ENCODE results near the gene SFXN2. TPM values are rescaled to one million over a fixed set of nuclear protein-coding genes. Genes with fewer than 3 reads are reported as not detected.
"Not testable (repeated sequence)": the region's sequence is repeated elsewhere in the genome, so short reads cannot be mapped to it uniquely, and the experiment has no call there.

SFXN2 gene
- total RNA-seq, 1 donor from 2014 or later: 39.5 TPM

- no peak overlapping the region for H3K4me3 Mint-ChIP-seq
- no peak overlapping the region for H3K27ac Mint-ChIP-seq
- no peaks in the 10 kb centered on the region for H3K4me1 Mint-ChIP-seq (ENCODE audit: low read depth)
- no peaks in the 10 kb centered on the region for H3K9me3 Mint-ChIP-seq
- H3K27me3 Mint-ChIP-seq (ENCODE audit: insufficient read depth): no peaks in the 10 kb centered on the region
- H3K36me3 Mint-ChIP-seq (ENCODE audit: low read depth): peaks cover 8% of the 10 kb centered on the region
- DNase-seq (ENCODE audit: low spot score): no peak
- intact Hi-C loops (cut with micrococcal nuclease): no loop called here
Observed at GRCh38 chr10:102735065-102735562, 20.7 kb downstream of the SFXN2 start.

- H3K9me3 Mint-ChIP-seq: peaks cover 6% of the 10 kb centered on the region
Observed at GRCh38 chr10:102738692-102739121, 24.3 kb downstream of the SFXN2 start.

GRCh38 chr10:102740229-102740628 is 25.8 kb downstream of the SFXN2 start:
- H3K36me3 Mint-ChIP-seq (ENCODE audit: low read depth): peaks cover 6% of the 10 kb centered on the region
- no peak overlapping the region for H3K27ac Mint-ChIP-seq
- H3K4me3 Mint-ChIP-seq: no peak overlapping the region
- intact Hi-C loops (cut with micrococcal nuclease): loop anchor here (5.0 to 10.0 kb wide), 2 partner anchors 1385 to 1388 kb away; partner anchors contain the start of genes BTRC and SFR1
- peaks cover 6% of the 10 kb centered on the region for H3K9me3 Mint-ChIP-seq
- peaks cover 1% of the 10 kb centered on the region for H3K27me3 Mint-ChIP-seq (ENCODE audit: insufficient read depth)
- H3K4me1 Mint-ChIP-seq (ENCODE audit: low read depth): peaks cover 19% of the 10 kb centered on the region
- DNase-seq (ENCODE audit: low spot score): no peak

More at GRCh38 chr10:102738692-102739121, 24.3 kb downstream of the SFXN2 start:
- Mint-ChIP-seq H3K36me3 (ENCODE audit: low read depth) (peaks cover 8% of the 10 kb centered on the region), H3K27me3 (ENCODE audit: insufficient read depth) (peaks cover 1% of the 10 kb centered on the region), H3K4me3 (no peak overlapping the region), H3K4me1 (ENCODE audit: low read depth) (peaks cover 8% of the 10 kb centered on the region), H3K27ac (no peak overlapping the region)
- intact Hi-C loops (cut with micrococcal nuclease): no loop called here
- no peak for DNase-seq (ENCODE audit: low spot score)

GRCh38 chr10:102741726-102742237 is 27.3 kb downstream of the SFXN2 start:
- intact Hi-C loops (cut with micrococcal nuclease): loop anchor here (2.0 to 10.0 kb wide), 5 partner anchors 33 to 1389 kb away; partner anchors contain the start of genes BTRC and SFR1
- H3K36me3 Mint-ChIP-seq (ENCODE audit: low read depth): peaks cover 6% of the 10 kb centered on the region

GRCh38 chr10:102742313-102742712 is 27.9 kb downstream of the SFXN2 start:
- H3K27me3 Mint-ChIP-seq (ENCODE audit: insufficient read depth): not testable (repeated sequence)
- intact Hi-C loops (cut with micrococcal nuclease): loop anchor here (2.0 to 10.0 kb wide), 5 partner anchors 32 to 1390 kb away; partner anchors contain the start of genes BTRC and SFR1

More at GRCh38 chr10:102741726-102742237, 27.3 kb downstream of the SFXN2 start:
- Mint-ChIP-seq H3K4me3 (peak overlapping the region; percentile 9), H3K27me3 (ENCODE audit: insufficient read depth) (peaks cover 1% of the 10 kb centered on the region), H3K9me3 (peaks cover 6% of the 10 kb centered on the region), H3K27ac (no peak overlapping the region), H3K4me1 (ENCODE audit: low read depth) (peaks cover 35% of the 10 kb centered on the region)
- no peak for DNase-seq (ENCODE audit: low spot score)

GRCh38 chr10:102743078-102743587 is 28.7 kb downstream of the SFXN2 start:
- intact Hi-C loops (cut with micrococcal nuclease): loop anchor here (1.0 to 10.0 kb wide), 11 partner anchors 29 to 1391 kb away; partner anchors contain the start of genes ACTR1A, ARL3, ATP5MK and BORCS7
- Mint-ChIP-seq H3K4me1 (ENCODE audit: low read depth) (peaks cover 39% of the 10 kb centered on the region), H3K27me3 (ENCODE audit: insufficient read depth) (peaks cover 1% of the 10 kb centered on the region), H3K27ac (peak overlapping the region; percentile 93), H3K36me3 (ENCODE audit: low read depth) (peaks cover 6% of the 10 kb centered on the region), H3K9me3 (peaks cover 6% of the 10 kb centered on the region), H3K4me3 (peak overlapping the region; percentile 92)
- no peak for DNase-seq (ENCODE audit: low spot score)

More at GRCh38 chr10:102742313-102742712, 27.9 kb downstream of the SFXN2 start:
- peak overlapping the region; percentile 61 for H3K27ac Mint-ChIP-seq
- H3K4me3 Mint-ChIP-seq: peak overlapping the region; percentile 8
- not testable (repeated sequence) for H3K36me3 Mint-ChIP-seq (ENCODE audit: low read depth); H3K9me3 Mint-ChIP-seq; DNase-seq (ENCODE audit: low spot score)
- H3K4me1 Mint-ChIP-seq (ENCODE audit: low read depth): peaks cover 38% of the 10 kb centered on the region

- intact Hi-C loops (cut with micrococcal nuclease): loop anchor here (1.0 to 10.0 kb wide), 11 partner anchors 29 to 1391 kb away; partner anchors contain the start of genes ACTR1A, ARL3, ATP5MK and BORCS7
- Mint-ChIP-seq H3K4me3 (peak within 1 kb of the TSS; percentile 92), H3K4me1 (ENCODE audit: low read depth) (peaks cover 46% of the 10 kb centered on the region), H3K9me3 (peaks cover 6% of the 10 kb centered on the region), H3K27ac (peak within 1 kb of the TSS; percentile 93), H3K36me3 (ENCODE audit: low read depth) (peaks cover 8% of the 10 kb centered on the region), H3K27me3 (ENCODE audit: insufficient read depth) (peaks cover 1% of the 10 kb centered on the region)
- DNase-seq (ENCODE audit: low spot score): peak; percentile 94
Observed at GRCh38 chr10:102743588-102744373, 29.3 kb downstream of the SFXN2 start, which contains the start of gene WBP1L. Gene WBP1L, plus strand, starts transcription at chr10:102743948. Its CDS starts 106 bp downstream, at chr10:102744054.

GRCh38 chr10:102744374-102745051 is 30.1 kb downstream of the SFXN2 start:
- peak overlapping the region; percentile 93 for H3K27ac Mint-ChIP-seq
- peaks cover 6% of the 10 kb centered on the region for H3K9me3 Mint-ChIP-seq
- H3K27me3 Mint-ChIP-seq (ENCODE audit: insufficient read depth): peaks cover 1% of the 10 kb centered on the region
- DNase-seq (ENCODE audit: low spot score): no peak
- peaks cover 47% of the 10 kb centered on the region for H3K4me1 Mint-ChIP-seq (ENCODE audit: low read depth)
- intact Hi-C loops (cut with micrococcal nuclease): loop anchor here (5.0 to 10.0 kb wide), 2 partner anchors 1380 to 1392 kb away; partner anchors contain the start of genes BTRC and SFR1
- peak overlapping the region; percentile 92 for H3K4me3 Mint-ChIP-seq
- peaks cover 8% of the 10 kb centered on the region for H3K36me3 Mint-ChIP-seq (ENCODE audit: low read depth)

- Mint-ChIP-seq H3K9me3 (peaks cover 6% of the 10 kb centered on the region), H3K27ac (no peak overlapping the region)
- DNase-seq (ENCODE audit: low spot score): no peak
Observed at GRCh38 chr10:102745157-102745556, 30.7 kb downstream of the SFXN2 start.

GRCh38 chr10:102752266-102752930 is 38.0 kb downstream of the SFXN2 start:
- Mint-ChIP-seq H3K27ac (no peak overlapping the region), H3K9me3 (no peaks in the 10 kb centered on the region), H3K4me1 (ENCODE audit: low read depth) (peaks cover 29% of the 10 kb centered on the region), H3K27me3 (ENCODE audit: insufficient read depth) (no peaks in the 10 kb centered on the region), H3K36me3 (ENCODE audit: low read depth) (peaks cover 8% of the 10 kb centered on the region), H3K4me3 (no peak overlapping the region)
- intact Hi-C loops (cut with micrococcal nuclease): no loop called here
- no peak for DNase-seq (ENCODE audit: low spot score)

More at GRCh38 chr10:102745157-102745556, 30.7 kb downstream of the SFXN2 start:
- peaks cover 8% of the 10 kb centered on the region for H3K36me3 Mint-ChIP-seq (ENCODE audit: low read depth)
- peaks cover 47% of the 10 kb centered on the region for H3K4me1 Mint-ChIP-seq (ENCODE audit: low read depth)
- intact Hi-C loops (cut with micrococcal nuclease): loop anchor here (10.0 kb wide), 1 partner anchor 1380 kb away; the partner anchor contains the start of gene SFR1
- H3K4me3 Mint-ChIP-seq: peak overlapping the region; percentile 92
- H3K27me3 Mint-ChIP-seq (ENCODE audit: insufficient read depth): peaks cover 1% of the 10 kb centered on the region

GRCh38 chr10:102752934-102753664 is 38.7 kb downstream of the SFXN2 start:
- intact Hi-C loops (cut with micrococcal nuclease): no loop called here
- Mint-ChIP-seq H3K27ac (no peak overlapping the region), H3K9me3 (no peaks in the 10 kb centered on the region), H3K27me3 (ENCODE audit: insufficient read depth) (no peaks in the 10 kb centered on the region), H3K36me3 (ENCODE audit: low read depth) (peaks cover 8% of the 10 kb centered on the region), H3K4me3 (no peak overlapping the region), H3K4me1 (ENCODE audit: low read depth) (peaks cover 29% of the 10 kb centered on the region)
- DNase-seq (ENCODE audit: low spot score): no peak
